ENCODE data around the gene KIR2DL4.

GRCh38 chr19:54791476-54791875, 11.9 kb upstream of the KIR2DL4 start:
- TF ChIP-seq CTCF (IDR thresholded peaks at IDR 0.05) = no peak
- no peak for TF ChIP-seq POLR2A (IDR thresholded peaks at IDR 0.05)
